Progenitor cell of endocrine pancreas (in vitro differentiated cells): Measurements from ENCODE around the gene ENO3. TPM values are rescaled to one million over a fixed set of nuclear protein-coding genes. Genes with fewer than 3 reads are reported as not detected.

Source experiments
- DNase-seq: peaks from one replicate; pipeline ENCODE4 v3.0.0; 2021; ENCODE audit warnings: low spot score; ENCODE audit not compliant: unreplicated experiment
- H3K27ac Mint-ChIP-seq: 2 replicates; pipeline ENCODE4 v1.8.0; 2021; ENCODE audit warnings: mild to moderate bottlenecking, moderate library complexity, mixed read lengths
- H3K27me3 Mint-ChIP-seq: 2 replicates; pipeline ENCODE4 v1.8.0; 2021; ENCODE audit warnings: mixed read lengths
- H3K36me3 Mint-ChIP-seq: 2 replicates; pipeline ENCODE4 v1.8.0; 2022; ENCODE audit warnings: mixed read lengths; ENCODE audit not compliant: insufficient read depth
- H3K4me1 Mint-ChIP-seq: 2 replicates; pipeline ENCODE4 v1.8.0; 2021; ENCODE audit warnings: low read depth, mixed read lengths
- H3K4me3 Mint-ChIP-seq: 2 replicates; pipeline ENCODE4 v1.8.0; 2021; ENCODE audit warnings: low read depth, mild to moderate bottlenecking, moderate library complexity, mixed read lengths
- H3K9me3 Mint-ChIP-seq: 2 replicates; pipeline ENCODE4 v1.8.0; 2021; ENCODE audit warnings: low read depth, mixed read lengths
- total RNA-seq: library from RNA; stranded (reverse); gene quantifications from 2 replicates; pipeline ENCODE4 v1.2.1, GENCODE V29; 2021
- TF ChIP-seq, protein P1 (sequence below): fragments of 200-600 bp; sonication (generic); IDR thresholded peaks from one replicate; pipeline ENCODE4 v1.5.0; 2021; ENCODE audit warnings: antibody characterized with exemption, mild to moderate bottlenecking; ENCODE audit not compliant: unreplicated experiment

The ENO3 gene
- total RNA-seq, 1 donor from 2014 or later = 25.8 TPM

DNA sequence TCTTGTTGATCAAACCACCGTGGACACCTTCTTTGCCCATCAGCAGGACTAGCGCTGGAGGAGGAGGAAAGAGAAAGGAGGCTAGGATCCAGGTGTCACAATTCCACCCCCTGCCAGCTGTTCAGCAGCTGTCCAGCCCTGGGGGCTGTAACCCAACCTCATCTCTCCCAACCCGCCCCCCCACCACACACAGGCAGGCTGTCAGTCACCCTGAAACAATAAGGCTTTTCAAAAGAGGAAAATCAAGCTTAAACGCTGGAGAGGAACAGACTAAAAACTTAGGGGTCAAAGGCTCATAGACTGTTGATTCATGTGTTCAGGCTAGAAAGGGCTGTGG, 5.0 kb upstream of the ENO3 start:
- Mint-ChIP-seq H3K9me3 (no peaks in the 10 kb centered on the region), H3K27ac (peak overlapping the region; percentile 92), H3K36me3 (peaks cover 8% of the 10 kb centered on the region), H3K27me3 (no peaks in the 10 kb centered on the region), H3K4me3 (peak overlapping the region; percentile 85), H3K4me1 (peaks cover 33% of the 10 kb centered on the region)
- no peak for DNase-seq
- TF ChIP-seq, protein P1, sequence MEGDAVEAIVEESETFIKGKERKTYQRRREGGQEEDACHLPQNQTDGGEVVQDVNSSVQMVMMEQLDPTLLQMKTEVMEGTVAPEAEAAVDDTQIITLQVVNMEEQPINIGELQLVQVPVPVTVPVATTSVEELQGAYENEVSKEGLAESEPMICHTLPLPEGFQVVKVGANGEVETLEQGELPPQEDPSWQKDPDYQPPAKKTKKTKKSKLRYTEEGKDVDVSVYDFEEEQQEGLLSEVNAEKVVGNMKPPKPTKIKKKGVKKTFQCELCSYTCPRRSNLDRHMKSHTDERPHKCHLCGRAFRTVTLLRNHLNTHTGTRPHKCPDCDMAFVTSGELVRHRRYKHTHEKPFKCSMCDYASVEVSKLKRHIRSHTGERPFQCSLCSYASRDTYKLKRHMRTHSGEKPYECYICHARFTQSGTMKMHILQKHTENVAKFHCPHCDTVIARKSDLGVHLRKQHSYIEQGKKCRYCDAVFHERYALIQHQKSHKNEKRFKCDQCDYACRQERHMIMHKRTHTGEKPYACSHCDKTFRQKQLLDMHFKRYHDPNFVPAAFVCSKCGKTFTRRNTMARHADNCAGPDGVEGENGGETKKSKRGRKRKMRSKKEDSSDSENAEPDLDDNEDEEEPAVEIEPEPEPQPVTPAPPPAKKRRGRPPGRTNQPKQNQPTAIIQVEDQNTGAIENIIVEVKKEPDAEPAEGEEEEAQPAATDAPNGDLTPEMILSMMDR = no peak

DNA sequence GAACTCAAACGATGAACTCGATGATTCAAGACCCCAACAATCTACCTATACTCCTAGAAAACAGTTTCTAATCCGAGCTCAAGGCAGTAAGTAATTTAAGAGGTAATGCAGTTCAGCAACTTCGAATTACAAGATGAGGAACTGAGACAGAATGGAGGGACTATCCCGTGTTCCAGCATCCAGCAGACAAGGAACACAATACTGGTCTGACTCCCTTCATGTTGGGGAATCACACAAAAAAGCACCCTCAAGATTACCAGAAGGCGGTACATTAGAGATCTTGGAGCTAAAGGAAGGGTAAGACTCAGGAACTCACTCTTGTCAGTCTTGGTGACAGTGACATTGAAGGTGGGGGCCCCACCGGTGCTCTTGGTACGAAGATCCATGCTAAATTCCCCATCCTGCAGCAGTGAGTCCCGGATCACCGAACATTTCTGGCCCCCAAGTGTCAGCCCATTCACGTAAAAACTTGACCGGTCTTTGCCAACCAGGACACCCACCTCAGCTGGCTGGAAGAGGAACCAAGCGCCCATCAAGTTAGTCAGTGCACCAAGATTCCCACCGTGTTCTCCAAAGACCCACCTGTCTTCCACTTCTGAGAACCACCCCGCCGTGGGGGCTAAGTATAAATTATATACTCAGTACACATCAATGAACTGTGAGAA, 4.5 kb upstream of the ENO3 start:
- Mint-ChIP-seq H3K36me3 (peaks cover 7% of the 10 kb centered on the region), H3K27me3 (no peaks in the 10 kb centered on the region)

DNA sequence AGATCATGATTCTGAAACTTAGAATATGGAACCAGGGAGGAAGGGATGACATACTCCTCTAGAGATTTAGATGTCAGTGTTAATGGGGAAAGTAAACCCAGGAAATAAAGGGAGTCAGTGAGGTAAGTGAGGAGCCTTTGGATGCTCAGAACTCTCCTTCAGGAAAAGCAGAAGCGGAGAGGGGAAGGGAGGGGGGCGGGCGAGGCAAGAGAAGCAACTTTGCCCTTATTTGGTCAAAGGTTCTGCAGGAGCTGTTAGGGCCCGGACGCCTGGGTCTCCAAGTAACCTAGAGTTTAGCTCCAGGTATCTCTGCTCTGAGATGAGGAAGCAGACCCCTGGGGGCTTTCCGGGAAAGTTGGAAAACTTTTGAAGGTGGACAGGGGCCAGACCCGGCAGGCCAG, 3.9 kb upstream of the ENO3 start:
- TF ChIP-seq, protein P1 = no peak
- H3K4me1 Mint-ChIP-seq = peaks cover 34% of the 10 kb centered on the region
- no peaks in the 10 kb centered on the region for H3K27me3 Mint-ChIP-seq
- peak overlapping the region; percentile 92 for H3K27ac Mint-ChIP-seq
- DNase-seq = no peak
- peak overlapping the region; percentile 85 for H3K4me3 Mint-ChIP-seq
- H3K36me3 Mint-ChIP-seq = peaks cover 7% of the 10 kb centered on the region
- no peaks in the 10 kb centered on the region for H3K9me3 Mint-ChIP-seq

More for the DNA sequence above, 4.5 kb upstream of the ENO3 start:
- Mint-ChIP-seq H3K4me3 (peak overlapping the region; percentile 85), H3K27ac (peak overlapping the region; percentile 92), H3K9me3 (no peaks in the 10 kb centered on the region), H3K4me1 (peaks cover 33% of the 10 kb centered on the region)
- no peak for DNase-seq
- TF ChIP-seq, protein P1 = no peak

DNA sequence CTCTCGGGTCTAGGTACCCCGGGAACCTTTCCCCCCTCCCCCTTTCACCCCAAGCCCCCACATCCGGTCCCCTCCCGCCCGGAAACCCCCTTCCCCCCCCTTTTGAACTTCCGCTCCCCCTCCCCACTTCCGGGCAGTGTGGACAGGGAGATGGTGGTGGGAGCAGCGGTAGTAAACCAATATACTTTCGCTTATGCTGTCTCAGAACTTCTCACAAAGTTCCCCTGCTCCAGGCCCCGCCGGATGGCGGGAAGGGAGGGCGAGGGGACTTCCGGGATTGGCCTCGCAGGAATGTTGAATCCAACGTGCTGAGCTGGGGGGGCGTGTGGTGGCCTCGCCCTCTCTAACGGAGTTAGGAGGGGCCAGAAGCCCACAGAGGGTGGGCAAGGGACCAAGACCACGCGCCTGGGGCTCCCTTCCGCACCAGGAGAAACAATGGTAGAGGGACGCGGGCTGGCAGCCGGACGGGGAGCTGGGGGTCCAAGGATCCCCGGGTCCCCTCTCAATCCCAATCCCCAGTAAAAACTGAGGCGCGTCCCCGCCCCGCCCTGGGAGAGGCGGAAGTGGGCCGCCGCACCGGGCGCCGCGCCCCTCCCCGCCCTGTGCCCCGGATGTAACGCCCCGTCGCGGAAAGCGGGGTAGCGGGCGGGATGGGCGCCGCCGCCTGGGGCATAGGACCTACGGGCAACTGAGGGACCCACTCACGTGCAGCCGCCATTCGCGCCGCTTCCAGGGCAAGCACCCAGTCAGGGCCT, 3.3 kb upstream of the ENO3 start:
- TF ChIP-seq, protein P1 = no peak
- Mint-ChIP-seq H3K9me3 (no peaks in the 10 kb centered on the region), H3K36me3 (peaks cover 7% of the 10 kb centered on the region), H3K27me3 (no peaks in the 10 kb centered on the region), H3K27ac (peak overlapping the region; percentile 96), H3K4me1 (peaks cover 34% of the 10 kb centered on the region), H3K4me3 (peak overlapping the region; percentile 85)
- peak; percentile 36 for DNase-seq

DNA sequence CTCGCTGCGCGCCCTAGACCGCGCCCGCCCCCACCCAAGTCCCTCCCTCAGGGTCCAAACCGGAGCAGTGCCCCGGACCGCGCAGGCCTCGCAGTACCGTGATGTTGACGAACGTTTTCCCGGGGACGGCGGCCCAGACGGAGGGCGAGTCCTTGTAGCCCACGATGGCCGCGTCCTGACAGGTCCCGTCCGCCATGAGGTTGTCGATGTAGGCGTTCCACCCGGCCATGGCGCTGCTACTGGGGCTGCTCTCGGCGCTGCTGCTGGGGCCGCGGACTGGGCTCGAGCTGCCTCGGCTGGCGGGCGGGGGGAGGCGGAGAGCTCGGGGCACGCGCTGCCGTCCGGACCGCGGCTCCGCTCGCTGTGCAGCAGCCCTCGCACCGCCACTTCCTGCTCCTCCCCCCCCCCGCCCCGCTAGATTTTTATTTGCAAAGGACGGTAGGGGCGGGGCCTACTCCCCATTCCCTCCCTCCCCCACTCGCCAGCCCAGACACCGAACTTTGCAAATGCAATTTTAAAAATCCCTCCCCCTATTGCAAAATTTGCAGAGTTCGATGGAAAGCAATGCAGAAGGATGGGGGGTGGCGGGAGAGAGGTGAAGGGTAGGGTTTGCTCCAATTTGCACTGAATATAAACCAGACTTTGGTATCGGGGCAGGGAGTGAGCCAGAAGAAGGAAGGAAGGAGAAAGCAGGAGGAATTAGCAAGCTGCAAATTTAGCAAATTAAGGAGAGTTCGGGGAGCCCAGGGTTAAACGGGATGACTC, 2.6 kb upstream of the ENO3 start, which contains the start of gene PFN1:
Gene PFN1, minus strand, starts transcription at position 365 of the 765 bp plus-strand sequence. Its CDS starts 136 bp downstream, at position 229.
- H3K27me3 Mint-ChIP-seq = no peaks in the 10 kb centered on the region
- H3K9me3 Mint-ChIP-seq = no peaks in the 10 kb centered on the region
- TF ChIP-seq, protein P1 = no peak
- H3K36me3 Mint-ChIP-seq = peaks cover 7% of the 10 kb centered on the region
- peak within 1 kb of the TSS; percentile 85 for H3K4me3 Mint-ChIP-seq
- H3K4me1 Mint-ChIP-seq = peaks cover 34% of the 10 kb centered on the region
- DNase-seq = peak; percentile 51
- peak within 1 kb of the TSS; percentile 98 for H3K27ac Mint-ChIP-seq
